Uterus (tissue), 2 donors: Measurements from ENCODE around the gene AP2A2.

Experiments
- CTCF ChIP-seq, 4 experiments: fragments of 200-600 bp in 2 of 4; fragments of 450-650 bp in 2 of 4; sonication (generic) in 2 of 4; IDR thresholded peaks; one replicate each; pipeline ENCODE4 v1.5.1; 2016 to 2019; ENCODE audit warnings: antibody characterized with exemption in 4 of 4, mild to moderate bottlenecking in 2 of 4, moderate library complexity in 1 of 4
- POLR2A ChIP-seq, 2 donors: fragments of 450-650 bp; IDR thresholded peaks; one replicate each; pipeline ENCODE4 v1.6.1; 2016; ENCODE audit warnings: antibody characterized with exemption in 2 of 2, mild to moderate bottlenecking in 1 of 2, moderate library complexity in 1 of 2

- TF ChIP-seq CTCF (IDR thresholded peaks at IDR 0.05) (no peak), POLR2A (IDR thresholded peaks at IDR 0.05) (no peak)
Observed at GRCh38 chr11:952406-953385, 27.0 kb downstream of the AP2A2 start.
